ENCODE data around the gene CIAO1.

Gene CIAO1

DNA sequence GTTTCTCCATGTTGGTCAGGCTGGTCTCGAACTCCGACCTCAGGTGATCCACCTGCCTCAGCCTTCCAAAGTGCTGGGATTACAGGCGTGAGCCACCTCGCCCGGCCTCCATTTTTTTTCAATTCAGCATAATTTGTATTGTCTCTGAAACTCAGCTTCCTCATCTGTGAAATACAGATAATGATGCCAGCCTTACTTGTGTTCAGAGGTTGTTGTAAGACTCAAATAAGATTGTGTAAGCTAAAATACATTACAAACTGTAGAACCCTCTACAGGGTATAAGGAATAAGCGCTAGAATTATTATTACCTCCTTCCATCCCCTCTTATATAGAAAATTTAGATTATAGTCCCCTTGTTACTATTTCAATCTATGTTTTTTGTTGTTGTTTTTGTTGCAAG lies 32.6 kb upstream of the CIAO1 start:
- no peak for TF ChIP-seq POLR2AphosphoS5 (IDR thresholded peaks at IDR 0.05; ENCODE audit: low read depth, low read length)
- no peak for TF ChIP-seq TAF1 (IDR thresholded peaks at IDR 0.05; ENCODE audit: borderline replicate concordance, insufficient read depth, low read length)
- TF ChIP-seq SIN3A (IDR thresholded peaks at IDR 0.05; ENCODE audit: borderline replicate concordance, insufficient read depth, low read length) = no peak
- TF ChIP-seq FOXP2 (optimal IDR thresholded peaks at IDR 0.05; ENCODE audit: borderline replicate concordance, extremely low read depth, extremely low read length, insufficient read depth) = no peak
- no peak for TF ChIP-seq REST (IDR thresholded peaks at IDR 0.05; ENCODE audit: insufficient read depth in 1 of 2, low read depth in 2 of 2, low read length in 2 of 2)

GRCh38 chr2:96233880-96234316 lies 32.1 kb upstream of the CIAO1 start:
- TF ChIP-seq POLR2AphosphoS5 (IDR thresholded peaks at IDR 0.05; ENCODE audit: low read depth, low read length) (no peak), SIN3A (IDR thresholded peaks at IDR 0.05; ENCODE audit: borderline replicate concordance, insufficient read depth, low read length) (no peak), REST (IDR thresholded peaks at IDR 0.05; ENCODE audit: insufficient read depth in 1 of 2, low read depth in 2 of 2, low read length in 2 of 2) (no peak)

GRCh38 chr2:96236882-96237281 lies 29.1 kb upstream of the CIAO1 start:
- no peak for TF ChIP-seq FOXP2 (optimal IDR thresholded peaks at IDR 0.05; ENCODE audit: borderline replicate concordance, extremely low read depth, extremely low read length, insufficient read depth)
- no peak for TF ChIP-seq TAF1 (IDR thresholded peaks at IDR 0.05; ENCODE audit: borderline replicate concordance, insufficient read depth, low read length)
- TF ChIP-seq SIN3A (IDR thresholded peaks at IDR 0.05; ENCODE audit: borderline replicate concordance, insufficient read depth, low read length) = no peak
- TF ChIP-seq POLR2AphosphoS5 (IDR thresholded peaks at IDR 0.05; ENCODE audit: low read depth, low read length) = no peak

- TF ChIP-seq SIN3A (IDR thresholded peaks at IDR 0.05; ENCODE audit: borderline replicate concordance, insufficient read depth, low read length) (no peak), POLR2AphosphoS5 (IDR thresholded peaks at IDR 0.05; ENCODE audit: low read depth, low read length) (no peak), TAF1 (IDR thresholded peaks at IDR 0.05; ENCODE audit: borderline replicate concordance, insufficient read depth, low read length) (no peak), FOXP2 (optimal IDR thresholded peaks at IDR 0.05; ENCODE audit: borderline replicate concordance, extremely low read depth, extremely low read length, insufficient read depth) (no peak), REST (IDR thresholded peaks at IDR 0.05; ENCODE audit: insufficient read depth in 1 of 2, low read depth in 2 of 2, low read length in 2 of 2) (no peak)
These were observed 27.8 kb upstream of the CIAO1 start for GRCh38 chr2:96238266-96238665.

GRCh38 chr2:96239091-96239490 lies 26.9 kb upstream of the CIAO1 start:
- TF ChIP-seq TAF1 (IDR thresholded peaks at IDR 0.05; ENCODE audit: borderline replicate concordance, insufficient read depth, low read length) (no peak), POLR2AphosphoS5 (IDR thresholded peaks at IDR 0.05; ENCODE audit: low read depth, low read length) (no peak), SIN3A (IDR thresholded peaks at IDR 0.05; ENCODE audit: borderline replicate concordance, insufficient read depth, low read length) (no peak), REST (IDR thresholded peaks at IDR 0.05; ENCODE audit: insufficient read depth in 1 of 2, low read depth in 2 of 2, low read length in 2 of 2) (no peak), FOXP2 (optimal IDR thresholded peaks at IDR 0.05; ENCODE audit: borderline replicate concordance, extremely low read depth, extremely low read length, insufficient read depth) (no peak)
